C1 segment of cervical spinal cord (tissue), 14 donors: ENCODE results near the gene NDUFC1.
"Not testable (repeated sequence)": the region's sequence is repeated elsewhere in the genome, so short reads cannot be mapped to it uniquely, and the experiment has no call there.

Source experiments
- DNase-seq, 14 donors: peaks; one replicate each; lab custom pipeline; 2025; lab: John Stamatoyannopoulos, UW

Gene NDUFC1

DNA sequence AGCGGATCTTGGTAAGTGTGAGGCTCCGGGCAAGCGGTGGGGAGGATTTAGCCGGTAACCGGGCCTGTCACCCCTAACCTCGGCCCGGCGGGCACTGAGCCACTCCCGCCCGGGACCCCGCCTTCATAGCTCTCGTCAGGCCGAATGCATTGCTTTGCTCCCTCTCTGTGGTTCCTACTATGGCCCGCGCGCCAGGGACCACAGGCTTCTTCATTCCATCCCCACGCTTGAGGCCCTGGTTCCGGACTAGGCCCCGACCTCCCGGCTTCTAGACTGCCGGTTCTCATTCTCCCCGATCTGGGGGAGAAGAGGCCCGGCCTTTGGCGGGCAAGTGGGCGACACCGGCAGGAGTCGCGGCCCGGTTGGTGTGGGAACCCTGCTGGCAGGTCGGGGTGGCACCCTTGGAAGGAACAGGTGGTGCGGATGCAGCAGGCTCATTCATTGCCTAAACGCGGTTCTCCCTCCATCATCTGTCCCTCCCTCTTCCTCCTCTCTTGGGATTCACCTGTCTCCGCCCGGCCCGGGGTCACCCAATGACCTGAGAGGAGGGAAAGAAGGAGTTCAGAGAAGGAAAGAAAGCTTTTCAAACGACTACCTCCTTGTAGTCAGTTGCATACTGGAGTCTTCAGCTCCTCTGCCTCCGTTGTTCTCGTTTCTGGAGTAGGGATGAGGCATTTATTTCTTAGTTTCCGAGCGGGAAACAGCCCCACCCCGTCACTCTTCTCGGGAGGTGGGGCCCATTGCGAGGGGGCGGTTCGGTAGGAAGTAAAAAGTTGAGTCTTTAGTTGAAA, at the start of gene NDUFC1:
TSS of gene NDUFC1 (minus strand) at position 657 of the 791 bp plus-strand sequence. CDS start 6,679 bp downstream, outside the sequence.
- DNase-seq: peak in 11 of 14 donors; percentile 36 to 77 (median 60)

DNA sequence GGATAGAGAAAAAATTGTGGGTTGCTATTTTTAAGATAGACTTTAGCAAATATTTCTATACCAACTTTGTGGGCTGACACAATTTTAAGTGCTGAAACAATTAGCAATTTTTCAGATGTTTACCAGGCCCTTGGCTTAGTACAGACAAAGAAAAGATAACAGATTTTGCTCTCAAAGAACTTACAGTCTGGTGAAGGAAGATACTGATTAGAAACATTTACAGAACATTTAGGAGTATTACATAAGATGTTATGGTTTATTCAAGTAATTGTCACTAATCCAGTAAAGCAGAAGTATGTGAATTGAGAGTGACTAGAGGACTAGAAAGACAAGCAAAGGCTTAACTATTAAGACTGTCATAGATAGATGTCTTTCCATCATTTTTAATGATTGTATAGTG, 35.3 kb upstream of the NDUFC1 start:
- no peak for DNase-seq

DNA sequence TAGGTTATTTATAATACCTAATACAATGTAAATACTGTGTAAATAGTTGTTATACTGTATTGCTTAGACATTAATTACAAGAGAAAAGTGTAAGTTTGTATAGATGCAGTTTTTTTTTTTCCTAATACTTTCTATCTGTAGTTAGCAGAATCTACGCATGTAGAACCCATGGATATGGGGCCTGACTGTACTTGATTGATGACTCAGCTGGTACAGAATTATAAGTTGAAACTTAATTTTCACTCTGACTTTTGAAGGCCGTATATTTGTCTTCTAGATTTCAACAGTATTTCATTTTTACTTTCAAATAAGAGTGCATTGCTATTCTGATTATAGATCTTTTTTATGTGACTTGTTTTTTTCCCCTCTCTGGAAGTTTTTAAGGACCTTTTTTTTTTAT, 30.8 kb upstream of the NDUFC1 start:
- no peak for DNase-seq

DNA sequence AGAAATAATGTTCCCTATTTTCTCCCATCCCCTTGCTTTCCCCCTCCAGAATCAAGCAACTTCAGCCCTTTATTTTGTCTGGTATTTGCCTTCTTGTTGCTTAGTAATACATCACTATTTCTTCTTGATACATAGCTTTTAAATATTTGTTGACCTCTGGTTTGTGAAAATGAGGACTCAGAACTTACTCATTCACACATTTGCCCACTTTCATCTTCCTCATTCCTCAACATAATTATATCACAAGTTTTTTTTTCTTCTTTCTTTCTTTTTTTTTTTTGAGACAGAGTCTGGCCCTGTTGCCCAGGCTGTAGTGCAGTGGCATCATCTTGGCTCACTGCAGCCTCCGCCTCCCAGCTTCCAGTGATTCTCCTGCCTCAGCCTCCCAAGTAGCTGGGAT, 28.9 kb upstream of the NDUFC1 start:
- DNase-seq: no peak

DNA sequence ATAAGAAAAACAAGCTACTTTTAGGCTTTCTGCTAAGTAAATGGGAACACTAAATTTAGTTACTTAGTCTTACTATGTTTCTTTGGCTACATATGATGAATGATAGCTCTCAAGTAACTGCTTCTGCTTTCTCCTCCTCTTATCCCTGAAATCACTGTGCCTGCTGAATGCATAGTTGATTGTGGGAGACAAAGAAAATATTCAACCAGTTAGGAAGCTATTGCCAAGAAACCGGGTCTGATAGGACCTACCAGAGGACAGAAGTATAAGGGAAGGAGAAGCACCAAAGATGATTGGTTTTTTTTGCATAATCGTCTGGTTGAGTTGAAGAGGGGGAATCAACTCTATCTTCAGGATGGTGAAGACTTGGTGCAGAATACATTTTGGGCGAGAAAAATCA, 28.0 kb upstream of the NDUFC1 start:
- no peak for DNase-seq

DNA sequence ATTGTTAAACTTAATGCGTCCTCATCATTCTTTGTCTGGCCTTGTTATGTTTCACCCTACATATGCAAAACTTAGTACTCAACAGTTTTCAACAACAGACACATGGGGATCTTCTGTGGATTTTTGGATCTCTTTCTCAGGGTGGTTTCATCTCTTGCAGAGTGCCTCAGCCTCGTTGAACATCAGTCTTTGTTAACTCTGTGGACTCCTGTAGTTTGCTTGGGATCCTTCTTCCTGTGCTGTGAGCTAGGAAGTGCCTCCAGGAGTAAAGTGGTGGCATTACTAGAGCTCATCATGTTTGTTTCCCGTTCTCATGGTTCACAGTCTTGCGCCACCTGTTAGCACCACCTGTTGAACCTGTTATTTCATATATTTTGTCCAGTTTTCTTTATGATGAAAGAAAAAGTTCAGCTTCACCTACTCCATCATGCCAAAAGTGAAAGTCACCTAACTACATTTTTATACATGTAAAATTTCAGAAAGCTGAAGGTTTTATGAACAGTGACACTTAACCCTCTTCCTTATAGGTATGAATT, 27.5 kb upstream of the NDUFC1 start:
- no peak for DNase-seq

DNA sequence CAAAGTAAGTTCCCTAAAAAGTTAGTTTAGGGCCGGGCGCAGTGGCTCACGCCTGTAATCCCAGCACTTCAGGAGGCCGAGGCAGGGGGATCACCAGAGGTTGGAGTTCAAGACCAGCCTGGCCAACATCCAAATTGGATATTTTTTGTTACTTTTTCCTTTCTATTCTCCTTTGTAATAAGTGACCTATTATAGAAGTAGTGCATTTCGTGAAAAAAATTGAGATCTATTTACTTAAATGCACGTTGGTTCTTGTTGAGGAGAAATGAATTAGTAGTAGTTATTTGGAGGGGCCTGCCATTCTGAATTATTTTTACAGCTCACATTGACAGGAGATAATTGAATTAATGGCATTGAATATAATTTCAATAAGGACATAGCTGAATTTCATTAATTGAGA, 22.3 kb upstream of the NDUFC1 start:
- DNase-seq: no peak

DNA sequence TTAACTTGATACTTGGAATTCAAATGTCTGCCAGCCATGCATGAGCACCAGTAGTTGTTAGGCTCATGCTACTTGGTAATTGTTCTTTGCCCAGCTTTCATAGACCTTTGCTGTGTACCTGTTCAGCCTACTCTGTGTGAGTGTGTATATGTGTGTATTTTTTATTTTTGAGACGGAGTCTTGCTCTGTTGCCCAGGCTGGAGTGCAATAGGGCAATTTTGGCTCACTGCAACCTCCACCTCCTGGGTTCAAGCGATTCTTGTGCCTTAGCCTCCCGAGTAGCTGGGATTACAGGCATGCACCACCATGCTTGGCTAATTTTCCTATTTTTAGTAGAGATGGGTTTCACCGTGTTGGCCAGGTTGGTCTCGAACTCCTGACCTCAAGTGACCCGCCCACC, 20.3 kb upstream of the NDUFC1 start:
- not testable (repeated sequence) for DNase-seq

DNA sequence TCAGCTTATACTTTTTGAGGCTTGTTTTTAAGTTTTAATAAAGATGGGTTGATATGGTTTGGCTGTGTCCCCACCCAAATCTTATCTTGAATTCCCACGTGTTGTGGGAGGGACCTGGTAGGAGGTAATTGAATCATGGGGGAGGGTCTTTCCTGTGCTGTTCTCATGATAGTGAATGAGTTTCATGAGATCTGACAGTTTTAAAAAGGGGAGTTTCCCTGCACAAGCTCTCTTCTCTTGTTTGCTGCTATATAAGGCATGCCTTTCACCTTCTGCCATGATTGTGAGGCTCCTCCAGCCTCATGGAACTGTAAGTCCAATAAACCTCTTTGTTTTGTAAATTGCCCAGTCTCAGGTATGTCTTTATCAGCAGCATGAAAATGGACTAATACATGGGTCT, 19.8 kb upstream of the NDUFC1 start:
- DNase-seq: not testable (repeated sequence)

DNA sequence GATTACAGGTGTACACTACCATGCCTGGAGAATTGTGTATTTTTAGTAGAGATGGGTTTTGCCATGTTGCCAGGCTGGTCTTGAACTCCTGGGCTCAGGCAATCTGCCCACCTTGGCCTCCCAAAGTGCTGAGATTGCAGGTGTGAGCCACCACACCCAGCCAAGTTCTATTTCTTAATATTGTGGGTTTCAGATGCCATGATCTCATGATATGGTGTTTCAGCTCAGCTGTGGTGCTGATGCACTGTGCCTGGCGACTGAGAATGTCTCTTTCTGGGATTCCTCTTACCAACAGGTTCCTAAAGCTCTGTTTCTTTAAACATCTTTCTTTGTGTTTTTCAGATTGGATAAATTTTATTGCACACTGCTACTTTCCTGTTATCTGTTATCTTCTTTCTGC, 17.3 kb upstream of the NDUFC1 start:
- DNase-seq: no peak

DNA sequence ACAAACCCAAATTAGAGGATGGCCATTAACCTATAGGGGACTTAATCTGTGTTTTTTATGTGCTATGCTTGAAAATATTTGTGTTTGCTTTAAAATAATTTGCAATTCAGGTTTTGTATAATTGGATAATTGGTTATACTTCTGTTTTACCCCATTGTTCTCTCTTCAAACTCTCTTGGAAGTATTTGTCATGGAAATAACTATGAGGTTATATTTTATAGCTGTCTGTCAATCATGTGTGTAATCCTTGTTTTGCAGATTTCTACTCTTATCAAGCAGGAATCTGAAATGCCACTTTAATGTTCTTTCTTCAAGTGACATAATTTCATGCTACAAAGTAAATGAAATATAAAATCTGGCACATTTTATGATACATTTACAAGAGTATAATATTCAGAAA, 15.4 kb upstream of the NDUFC1 start:
- no peak for DNase-seq

DNA sequence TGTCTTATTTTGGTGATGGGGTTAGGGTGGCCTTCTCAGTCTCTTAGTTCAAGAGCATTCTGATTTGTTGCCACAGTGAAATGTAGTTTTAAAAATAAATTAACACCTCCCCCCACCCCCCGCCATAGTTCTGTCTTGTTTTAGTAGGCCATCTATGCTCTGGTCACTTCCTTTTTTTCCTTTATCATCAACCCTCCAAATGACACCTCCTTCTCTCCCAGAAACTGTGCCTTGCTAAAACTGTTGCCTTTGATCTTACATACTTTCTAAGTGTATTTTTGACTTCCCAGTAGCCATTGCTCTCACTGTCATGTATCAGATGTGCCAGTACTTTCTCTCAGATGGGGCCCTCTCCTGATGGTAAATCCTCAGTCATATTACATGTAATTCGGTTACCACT, 14.5 kb upstream of the NDUFC1 start:
- DNase-seq: no peak

DNA sequence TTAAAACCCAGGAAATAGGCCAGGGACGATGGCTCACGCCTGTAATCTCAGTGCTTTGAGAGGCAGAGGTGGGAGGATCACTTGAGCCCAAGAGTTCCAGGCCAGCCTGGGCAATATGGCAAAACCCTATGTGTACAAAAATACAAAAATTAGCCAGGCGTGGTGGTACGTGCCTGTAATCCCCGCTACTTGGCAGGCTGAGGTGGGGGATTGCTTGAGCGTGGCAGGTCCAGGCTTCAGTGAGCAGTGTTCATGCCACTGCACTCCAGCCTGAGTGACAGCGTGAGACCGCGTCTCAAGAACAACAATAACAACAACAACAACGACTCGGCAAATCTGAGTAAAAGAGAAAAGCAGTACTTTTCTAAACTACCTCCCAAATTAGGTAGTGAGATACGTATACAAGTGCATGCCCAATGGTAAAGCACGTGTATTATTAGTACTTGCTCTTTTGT, 13.0 kb upstream of the NDUFC1 start:
- no peak for DNase-seq

DNA sequence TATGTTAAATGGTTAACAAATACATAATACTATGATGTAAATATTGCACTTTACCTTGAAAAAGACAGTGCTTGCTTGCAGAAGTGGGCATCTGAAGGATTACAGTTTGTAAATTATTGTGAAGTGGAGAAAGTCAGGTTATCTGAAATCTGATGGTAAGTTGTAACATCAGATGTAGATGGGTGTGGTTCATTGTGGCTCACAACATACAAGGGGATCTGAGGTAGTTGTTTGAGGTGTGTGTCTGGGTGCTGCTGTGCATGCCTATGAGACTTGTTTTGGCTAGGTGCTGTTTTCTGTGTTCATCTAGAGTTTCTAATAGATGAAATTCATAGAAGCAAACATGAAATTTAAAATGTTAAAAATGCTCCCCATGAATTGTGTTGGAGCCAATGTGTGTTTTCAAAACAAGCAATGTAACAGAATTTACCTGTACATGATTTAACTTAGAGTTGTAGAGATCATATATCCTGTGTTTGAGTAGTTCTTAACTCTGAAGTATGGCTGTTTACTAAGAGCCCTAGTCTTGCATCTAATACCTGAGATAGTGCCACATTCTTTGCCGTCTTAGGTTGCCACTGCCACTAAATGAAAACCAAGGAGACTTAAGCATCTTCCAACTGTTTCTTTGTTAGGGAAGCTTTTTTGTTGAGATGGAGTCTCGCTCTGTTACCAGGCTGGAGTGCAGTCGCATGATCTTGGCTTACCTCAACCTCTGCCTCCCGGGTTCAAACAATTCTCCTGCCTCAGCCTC, 11.9 kb upstream of the NDUFC1 start:
- no peak for DNase-seq

DNA sequence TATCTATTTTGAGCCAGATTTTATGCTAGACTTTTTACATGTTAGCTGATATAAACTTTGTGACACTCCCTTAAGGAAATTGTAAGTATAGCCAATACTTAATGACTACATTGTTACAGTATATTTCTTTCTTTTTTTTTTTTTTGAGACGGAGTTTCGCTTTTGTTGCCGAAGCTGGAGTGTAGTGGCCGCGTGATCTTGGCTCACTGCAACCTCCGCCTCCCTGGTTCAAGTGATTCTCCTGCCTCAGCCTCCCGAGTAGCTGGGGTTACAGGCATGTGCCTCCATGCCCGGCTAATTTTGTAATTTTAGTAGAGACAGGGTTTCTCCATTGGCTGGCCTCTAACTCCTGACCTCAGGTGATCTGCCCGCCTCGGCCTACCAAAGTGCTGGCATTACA, 11.1 kb upstream of the NDUFC1 start:
- DNase-seq: not testable (repeated sequence)

DNA sequence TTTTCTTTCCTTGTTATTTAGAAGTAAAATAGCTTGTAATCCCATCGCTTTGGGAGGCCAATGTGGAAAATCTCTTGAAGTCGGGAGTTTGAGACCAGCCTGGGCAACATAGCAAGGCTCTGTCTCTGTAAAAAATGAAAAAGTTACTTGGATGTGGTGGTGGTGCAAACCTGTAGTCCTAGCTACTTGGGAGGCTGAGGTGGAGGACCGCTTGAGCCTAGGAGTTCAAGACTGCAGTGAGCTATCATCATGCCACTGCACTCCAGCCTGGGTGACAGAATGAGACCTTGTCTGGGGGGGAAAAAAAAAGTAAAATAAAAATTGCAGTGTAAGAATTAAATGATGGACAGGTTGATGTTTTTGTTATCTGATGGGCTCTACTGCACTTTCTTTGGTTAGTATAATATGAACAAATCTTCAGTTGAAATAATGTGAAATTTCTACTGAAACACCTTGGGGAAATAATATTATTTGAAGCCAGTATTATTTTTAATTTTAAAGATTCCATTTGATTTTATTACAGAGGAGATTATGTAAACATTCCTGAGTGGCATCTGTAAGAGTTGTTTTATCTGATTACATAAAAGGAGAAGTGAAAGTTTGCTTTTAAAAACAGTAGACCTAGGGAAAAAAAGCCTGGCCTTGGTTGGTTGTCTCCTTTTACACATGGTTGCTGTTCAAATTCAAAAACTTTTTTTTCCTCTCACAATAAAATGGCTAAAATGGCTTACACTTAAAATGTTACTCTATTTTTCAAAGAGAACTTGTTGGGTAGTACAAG, 10.5 kb upstream of the NDUFC1 start:
- DNase-seq: no peak

DNA sequence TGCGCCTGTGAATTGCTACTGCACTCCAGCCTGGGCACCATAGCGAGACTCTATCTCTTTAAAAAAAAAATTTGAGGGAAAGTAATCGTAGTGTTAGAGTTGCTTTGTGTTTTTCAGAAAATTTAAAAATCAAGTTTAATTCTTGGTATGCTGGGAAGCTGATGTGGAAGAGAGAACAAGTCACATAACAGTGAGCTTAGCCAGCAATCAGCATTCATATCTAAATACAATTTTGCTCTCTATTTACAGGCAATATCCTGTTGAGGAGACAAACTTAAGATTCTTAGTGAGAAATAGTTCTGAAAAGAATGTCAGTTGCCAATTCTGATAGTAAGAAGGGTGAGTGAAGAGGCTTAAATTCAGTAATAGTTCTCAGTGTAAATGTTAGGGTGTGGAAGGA, 9.6 kb upstream of the NDUFC1 start:
- DNase-seq: no peak

DNA sequence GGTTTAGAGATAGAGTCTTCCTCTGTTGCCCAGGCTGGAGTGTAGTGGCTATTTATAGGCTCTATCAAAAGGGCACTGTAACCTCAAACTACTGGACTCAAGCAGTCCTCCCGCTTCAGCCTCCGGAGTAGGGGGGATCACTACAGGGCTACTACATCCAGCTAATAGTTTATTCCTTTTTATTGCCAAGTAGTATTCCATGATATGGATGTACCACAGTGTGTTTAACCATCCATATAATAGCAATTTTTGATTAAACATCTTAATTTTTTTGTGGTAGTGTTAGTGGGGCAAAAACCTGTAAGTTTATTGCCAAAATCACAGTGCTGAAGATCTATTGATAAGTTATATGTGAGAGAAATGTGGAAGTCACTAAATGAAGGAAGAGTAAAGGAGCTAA, 2.6 kb upstream of the NDUFC1 start:
- DNase-seq: no peak

DNA sequence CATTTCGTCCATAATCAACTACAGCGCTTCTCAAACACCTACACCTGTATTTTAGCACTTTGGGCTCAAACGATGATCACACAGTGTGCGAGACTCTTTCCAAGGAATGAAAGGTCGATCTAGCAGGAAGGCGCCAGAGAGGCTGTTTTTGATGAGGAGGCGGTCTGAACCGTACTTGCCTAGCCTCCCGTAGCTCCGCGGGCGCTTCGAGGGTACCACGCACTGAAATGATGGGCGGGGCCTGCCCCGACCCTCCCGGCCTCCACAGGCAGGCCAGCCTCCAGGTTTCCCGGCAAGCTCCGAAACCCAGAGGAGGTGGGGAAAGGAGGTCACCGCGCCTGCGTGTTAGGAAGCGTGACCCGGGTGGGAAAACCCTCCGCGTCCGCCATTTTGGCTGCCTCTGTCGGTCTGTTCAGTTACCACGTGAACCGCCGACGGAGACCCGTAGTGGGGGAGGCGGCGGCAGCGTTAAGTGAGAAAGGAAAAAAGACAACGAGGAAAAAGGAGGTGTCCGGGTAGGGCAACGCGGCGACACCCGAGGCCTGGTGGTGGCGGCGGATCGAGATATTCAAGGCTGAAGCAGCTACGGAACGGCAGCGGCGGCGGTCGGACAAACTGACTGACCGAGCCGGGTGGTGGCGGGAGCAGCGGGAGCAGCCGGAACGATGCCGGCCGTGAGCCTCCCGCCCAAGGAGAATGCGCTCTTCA, 1.0 kb downstream of the NDUFC1 start, which contains the start of gene NAA15:
TSS of gene NAA15 (plus strand) at position 393 of the 708 bp plus-strand sequence. CDS start at position 666, 273 bp downstream.
- peak; percentile 92 to 99 (median 96) for DNase-seq

DNA sequence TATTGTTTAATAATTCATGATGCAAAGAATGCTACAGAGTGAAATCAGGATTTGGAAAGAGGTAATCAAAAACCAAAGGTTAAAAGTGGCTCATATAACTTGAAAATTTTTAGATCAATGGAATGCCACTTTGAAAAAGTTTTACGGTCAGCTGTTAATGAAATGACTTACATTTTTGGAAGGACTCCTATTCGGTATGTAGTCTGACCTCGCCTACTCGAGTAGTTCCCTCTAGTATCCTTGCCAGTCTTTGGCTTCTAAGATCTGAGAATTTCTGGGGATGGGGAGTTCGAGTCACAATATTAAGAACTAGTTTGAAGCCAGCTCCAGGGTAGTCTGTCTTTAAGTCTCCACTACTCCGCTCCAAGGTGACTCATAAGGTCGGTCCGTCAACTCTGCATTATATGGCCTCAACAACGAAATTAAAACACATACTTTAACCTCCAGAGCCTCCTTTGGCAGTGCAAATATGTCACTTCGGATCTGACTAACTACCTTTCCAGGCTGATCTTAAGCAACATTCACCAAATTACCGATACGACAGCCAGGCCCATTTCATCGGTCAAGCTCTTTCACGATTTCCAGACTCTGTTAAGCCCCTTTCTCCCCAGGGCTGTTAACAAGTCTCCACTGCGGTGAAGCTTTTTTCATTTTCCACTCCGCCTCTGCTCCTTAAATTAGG, 1.7 kb downstream of the NDUFC1 start:
- peak in 4 of 14 donors; percentile 50 to 62 (median 60) for DNase-seq
